K562 (cell line): ENCODE data around the gene GCSAM. TPM values are rescaled to one million over a fixed set of nuclear protein-coding genes. Genes with fewer than 3 reads are reported as not detected.

Source experiments
- ATAC-seq: fragments of 200-7000 bp; cut with Tn5 transposase; 3 replicates; pipeline ENCODE4 v1.9.1; 2020; ENCODE audit warnings: moderate library complexity
- BruUV-seq: library from RNA; stranded (reverse); fragments of 400-500 nt; replicated peaks from 2 replicates; lab custom pipeline; 2021; lab: Mats Ljungman, UMichigan
- CTCF ChIA-PET: fragments of 300-600 bp; formaldehyde crosslinking; extraction: SDS; loops from one replicate; lab custom pipeline; 2021; ENCODE audit warnings: low intra/inter-chr PET ratio; lab: Yijun Ruan, JAX
- POLR2A ChIA-PET: fragments of 300-600, 350-650 bp; sonication (Branson Sonifier 250); formaldehyde crosslinking; extraction: SDS; loops from one replicate; lab custom pipeline; 2021; ENCODE audit warnings: antibody characterized with exemption, inconsistent platforms; lab: Yijun Ruan, JAX
- DNase-seq, 4 experiments: peaks; one replicate each; pipeline versions ENCODE4 v3.0.0 to v3.0.0-alpha.2; 2011 to 2018; ENCODE audit warnings: low spot score in 3 of 4, mixed read lengths in 3 of 4; ENCODE audit errors: extremely low read depth in 1 of 4
- FAIRE-seq: peaks from 2 replicates; lab custom pipeline; 2011; peaks lifted over from hg19 to GRCh38; lab: Jason Lieb, UNC
- H2AFZ ChIP-seq: 2 replicates; pipeline ENCODE4 v1.6.0; 2011; ENCODE audit warnings: low read depth, low read length, control low read depth, inconsistent platforms
- H3K27ac ChIP-seq: fragments of 200-600 bp; 3 replicates; pipeline ENCODE4 v1.8.0; 2011; ENCODE audit warnings: low read depth, mild to moderate bottlenecking, control low read depth, inconsistent platforms, low read length, moderate library complexity, mixed read lengths; ENCODE audit errors: extremely low read depth
- H3K27me3 ChIP-seq, 2 experiments: fragments of 300-600 bp in 1 of 2; 2 replicates in 1 of 2; 3 replicates in 1 of 2; pipeline versions ENCODE4 v1.6.0 to v1.8.0; 2011; ENCODE audit warnings: inconsistent platforms in 2 of 2, low read length in 2 of 2, mild to moderate bottlenecking in 1 of 2, mixed read lengths in 1 of 2, moderate library complexity in 1 of 2; ENCODE audit not compliant: control insufficient read depth in 2 of 2, insufficient read depth in 2 of 2
- H3K36me3 ChIP-seq: fragments of 300-600 bp; 3 replicates; pipeline ENCODE4 v1.8.0; 2011; ENCODE audit warnings: mild to moderate bottlenecking, low read length, inconsistent platforms; ENCODE audit not compliant: control insufficient read depth, insufficient read depth
- H3K4me1 ChIP-seq, 2 experiments: fragments of 200-600 bp in 1 of 2; replicated peaks in 1 of 2; 2 replicates in 1 of 2; 3 replicates in 1 of 2; pipeline versions ENCODE4 v1.5.1 to v1.8.0; 2011; ENCODE audit warnings: inconsistent platforms in 2 of 2, low read length in 2 of 2, mild to moderate bottlenecking in 1 of 2, mixed read lengths in 1 of 2, moderate library complexity in 1 of 2; ENCODE audit not compliant: control insufficient read depth in 2 of 2, insufficient read depth in 2 of 2
- H3K4me2 ChIP-seq: 2 replicates; pipeline ENCODE4 v1.6.1; 2011; ENCODE audit warnings: low read length, control low read depth, inconsistent platforms, mixed read lengths; ENCODE audit not compliant: insufficient read depth
- H3K4me3 ChIP-seq: fragments of 200-600 bp; sonication (generic), shearing (Covaris generic); 2 replicates; pipeline ENCODE4 v1.5.1; 2016; ENCODE audit warnings: control low read depth, inconsistent platforms
- H3K79me2 ChIP-seq: fragments of 200-600 bp; 3 replicates; pipeline ENCODE4 v1.8.0; 2011; ENCODE audit warnings: low read length, inconsistent platforms; ENCODE audit not compliant: control insufficient read depth, insufficient read depth
- H3K9ac ChIP-seq, 2 experiments: 2 replicates each; pipeline versions ENCODE4 v1.6.0 to v1.6.1; 2011; ENCODE audit warnings: low read depth in 2 of 2, low read length in 2 of 2, control low read depth in 1 of 2, inconsistent platforms in 1 of 2, mild to moderate bottlenecking in 1 of 2, mixed read lengths in 1 of 2; ENCODE audit not compliant: insufficient read depth in 1 of 2
- H3K9me1 ChIP-seq: one replicate; pipeline ENCODE4 v1.6.0; 2011; ENCODE audit warnings: inconsistent platforms, mild to moderate bottlenecking, low read length, moderate library complexity; ENCODE audit not compliant: control insufficient read depth, insufficient read depth
- H3K9me3 ChIP-seq: replicated peaks from 2 replicates; pipeline ENCODE4 v1.5.1; 2011; ENCODE audit warnings: low read depth, low read length, inconsistent platforms; ENCODE audit not compliant: control insufficient read depth, insufficient read depth
- H4K20me1 ChIP-seq: replicated peaks from 2 replicates; pipeline ENCODE4 v1.6.1; 2011; ENCODE audit warnings: low read length, inconsistent platforms, mixed read lengths; ENCODE audit not compliant: control insufficient read depth, insufficient read depth
- CHAMP1 ChIP-seq: fragments of 450-650 bp; IDR thresholded peaks from 2 replicates; pipeline ENCODE4 v1.6.1; 2016; ENCODE audit warnings: mild to moderate bottlenecking
- RERE ChIP-seq: sonication (generic); formaldehyde crosslinking; IDR thresholded peaks from 2 replicates; pipeline ENCODE4 v1.8.0; 2023; ENCODE audit warnings: missing genetic modification reagents, mild to moderate bottlenecking, borderline replicate concordance
- ZNF184 ChIP-seq: sonication (generic); formaldehyde crosslinking; IDR thresholded peaks from 2 replicates; pipeline ENCODE4 v1.5.0; 2020; ENCODE audit warnings: missing genetic modification reagents
- ZNF197 ChIP-seq: fragments of 200-800 bp; sonication (Bioruptor generic); IDR thresholded peaks from 2 replicates; pipeline ENCODE4 v1.6.1; 2016; ENCODE audit warnings: low read depth, missing genetic modification characterization, missing compliant biosample characterization
- ZNF444 ChIP-seq: fragments of 250-450 bp; sonication (Bioruptor Pico); IDR thresholded peaks from 2 replicates; pipeline ENCODE4 v1.4.0; 2020; ENCODE audit warnings: mild to moderate bottlenecking, moderate library complexity
- ZNF778 ChIP-seq: fragments of 450-650 bp; formaldehyde crosslinking; IDR thresholded peaks from 2 replicates; pipeline ENCODE4 v1.4.0; 2020; ENCODE audit warnings: mild to moderate bottlenecking, moderate library complexity
- WGBS: fragments of 100-300 bp; shearing (Covaris generic); methylation state at CpG from one replicate; pipeline ENCODE4 v1.1.6; 2016; ENCODE audit warnings: low coverage, mixed read lengths; ENCODE audit not compliant: insufficient coverage; ENCODE audit errors: missing lambda C conversion rate; 5-methylcytosine and 5-hydroxymethylcytosine counted together
- in situ Hi-C: fragments of 300-500 bp; cut with MboI; formaldehyde crosslinking; loops from 4 replicates; pipeline ENCODE4 v1.15.0; 2018; ENCODE audit warnings: inconsistent platforms, mixed read lengths
- intact Hi-C: fragments of 100-400 bp; cut with micrococcal nuclease; formaldehyde crosslinking; loops from 2 replicates; pipeline ENCODE4 v1.14.2; 2022
- polyA plus RNA-seq, 8 experiments: library from polyadenylated mRNA; depleted of rRNA in 4 of 8; stranded (reverse) in 5 of 8; unstranded in 3 of 8; fragments of >200 nt; fragmentation: Nextera tagmentation in 2 of 8; fragmentation: Illumina TruSeq in 1 of 8; extraction: Ambion mirVana in 2 of 8; extraction: Trizol in 1 of 8; gene quantifications; 2 replicates each; pipeline versions ENCODE4 v1.2.1 to v1.2.3, GENCODE V29; 2011 to 2014; ENCODE audit warnings: inconsistent platforms in 1 of 8, missing spikeins in 1 of 8
- total RNA-seq, 7 experiments: library from RNA; depleted of rRNA in 6 of 7; stranded (reverse); fragments of >200 nt in 6 of 7; fragmentation: Illumina TruSeq in 2 of 7; extraction: Trizol in 2 of 7; gene quantifications; 2 replicates each; pipeline versions ENCODE4 v1.2.1 to v1.2.3, GENCODE V29; 2011 to 2021; ENCODE audit warnings: low replicate concordance in 1 of 7

GCSAM gene
- total and polyA plus RNA-seq, 9 of the 15 experiments (the other 6 are each of a cell fraction or from before 2014, with no cell fraction given) = 0.10 TPM; not detected in 8

GRCh38 chr3:112132088-112132487 is 960 bp downstream of the GCSAM start:
- TF ChIP-seq CHAMP1 (no peak), ZNF444 (CRISPR knock-in tag) (no peak), ZNF197 (no peak), RERE (CRISPR knock-in tag) (no peak), ZNF778 (CRISPR knock-in tag) (no peak), ZNF184 (CRISPR knock-in tag) (no peak)
- H3K9ac ChIP-seq = no peak overlapping the region
- DNase-seq = no peak
- H2AFZ ChIP-seq = no peak overlapping the region
- no peak overlapping the region for H3K4me2 ChIP-seq
- H3K4me3 ChIP-seq = no peak overlapping the region
- no peak overlapping the region for H3K27ac ChIP-seq
- H3K9me1 ChIP-seq = no peaks in the 10 kb centered on the region
- H3K4me1 ChIP-seq = peaks cover 0 to 7% of the 10 kb centered on the region in 2 experiments; a peak in 1 of 5 replicates
- ChIA-PET CTCF (no interaction called here), POLR2A (no interaction called here)
- H3K27me3 ChIP-seq = no peaks in the 10 kb centered on the region
- no peak for ATAC-seq
- in situ Hi-C loops = no loop called here
- FAIRE-seq = no peak
- no peaks in the 10 kb centered on the region for H3K36me3 ChIP-seq
- no peaks in the 10 kb centered on the region for H4K20me1 ChIP-seq
- WGBS = 18% methylated on average over 2 of the region's 3 CpGs
- no TSS peak for BruUV-seq
- H3K9me3 ChIP-seq = no peaks in the 10 kb centered on the region
- intact Hi-C loops = loop anchor here (10.0 kb wide), 1 partner anchor 143 kb away; no protein-coding TSS in a partner anchor
- H3K79me2 ChIP-seq = no peaks in the 10 kb centered on the region
